GM18508 (cell line): ENCODE results near the gene TBCB.

Experiments
- ATAC-seq: cut with Tn5 transposase; IDR thresholded peaks from one replicate; pipeline ENCODE4 v1.9.1; 2021; ENCODE audit warnings: moderate number of reproducible peaks; ENCODE audit not compliant: insufficient read depth, unreplicated experiment

TBCB gene

DNA sequence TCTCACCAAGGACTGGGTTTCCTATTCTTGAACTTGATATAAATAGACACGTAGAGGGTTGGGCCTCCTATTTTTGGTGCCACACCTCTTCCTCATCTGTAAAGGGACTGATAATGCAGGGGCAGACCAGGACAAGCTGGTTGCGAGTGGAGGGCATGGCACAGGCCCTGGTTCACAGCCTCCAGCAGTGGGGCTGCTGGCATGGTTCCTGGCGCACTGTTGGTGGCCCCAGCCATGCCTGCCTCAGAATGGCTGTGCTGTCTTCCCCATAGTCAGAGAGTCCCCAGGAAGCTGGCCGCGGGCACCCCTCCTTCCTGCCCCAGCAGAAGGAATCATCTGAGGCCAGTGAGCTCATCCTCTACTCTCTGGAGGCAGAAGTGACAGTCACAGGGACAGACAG is 14.8 kb upstream of the TBCB start:
- ATAC-seq = no peak

DNA sequence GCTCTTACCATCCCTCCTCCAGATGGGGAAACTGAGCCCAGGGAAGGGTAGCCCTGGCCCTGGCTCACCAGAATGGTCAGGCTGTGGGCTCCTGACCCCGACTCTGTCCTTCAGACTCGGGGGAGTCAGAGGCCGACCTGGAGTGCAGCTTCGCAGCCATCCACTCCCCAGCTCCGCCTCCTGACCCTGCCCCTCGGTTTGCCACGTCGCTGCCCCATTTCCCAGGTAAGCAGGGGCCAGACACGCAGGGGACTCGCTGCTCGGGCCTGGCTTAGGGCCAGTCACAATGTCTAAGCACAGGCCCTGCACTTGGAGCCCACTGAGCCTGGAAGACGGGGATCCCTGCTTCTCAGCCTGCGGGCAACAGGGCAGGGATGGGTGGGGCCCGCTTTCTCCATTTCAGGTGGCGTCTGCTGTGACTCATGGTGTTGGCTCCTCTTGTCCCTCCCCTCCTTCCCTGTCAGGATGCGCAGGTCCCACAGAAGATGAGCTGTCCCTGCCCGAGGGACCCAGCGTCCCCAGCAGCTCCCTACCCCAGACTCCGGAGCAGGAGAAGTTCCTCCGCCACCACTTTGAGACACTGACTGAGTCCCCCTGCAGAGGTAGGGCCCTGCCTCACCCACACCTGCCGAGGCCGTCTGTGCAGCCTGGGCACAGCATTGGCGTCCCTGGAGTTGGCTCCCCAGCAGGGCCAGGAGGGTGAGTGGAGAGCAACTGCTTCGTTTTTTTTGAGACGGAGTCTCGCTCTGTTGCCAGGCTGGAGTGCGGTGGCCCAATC is 13.5 kb upstream of the TBCB start:
- no peak for ATAC-seq

DNA sequence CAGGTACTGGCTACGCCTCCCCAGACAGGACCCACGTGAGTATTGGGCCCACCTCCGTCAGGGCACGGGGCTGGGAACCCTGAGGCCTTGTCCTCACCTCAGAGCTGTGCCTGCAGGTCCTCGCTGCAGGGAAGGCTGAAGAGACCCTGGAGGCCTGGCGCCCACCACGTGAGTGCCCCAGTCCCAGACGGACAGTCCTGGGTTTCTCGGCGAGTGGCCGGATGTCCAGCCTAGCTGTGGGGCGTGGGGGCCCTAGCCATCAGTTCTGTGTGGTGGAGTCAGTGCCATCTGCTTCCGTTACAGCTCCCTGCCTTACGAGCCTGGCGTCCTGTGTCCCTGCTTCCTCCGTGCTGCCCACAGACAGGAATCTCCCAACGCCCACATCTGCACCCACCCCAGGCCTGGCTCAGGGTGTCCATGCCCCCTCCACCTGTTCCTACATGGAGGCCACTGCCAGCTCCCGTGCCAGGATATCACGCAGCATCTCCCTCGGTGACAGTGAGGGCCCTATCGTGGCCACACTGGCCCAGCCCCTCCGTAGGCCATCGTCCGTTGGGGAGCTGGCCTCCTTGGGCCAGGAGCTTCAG is 12.1 kb upstream of the TBCB start:
- ATAC-seq = no peak

DNA sequence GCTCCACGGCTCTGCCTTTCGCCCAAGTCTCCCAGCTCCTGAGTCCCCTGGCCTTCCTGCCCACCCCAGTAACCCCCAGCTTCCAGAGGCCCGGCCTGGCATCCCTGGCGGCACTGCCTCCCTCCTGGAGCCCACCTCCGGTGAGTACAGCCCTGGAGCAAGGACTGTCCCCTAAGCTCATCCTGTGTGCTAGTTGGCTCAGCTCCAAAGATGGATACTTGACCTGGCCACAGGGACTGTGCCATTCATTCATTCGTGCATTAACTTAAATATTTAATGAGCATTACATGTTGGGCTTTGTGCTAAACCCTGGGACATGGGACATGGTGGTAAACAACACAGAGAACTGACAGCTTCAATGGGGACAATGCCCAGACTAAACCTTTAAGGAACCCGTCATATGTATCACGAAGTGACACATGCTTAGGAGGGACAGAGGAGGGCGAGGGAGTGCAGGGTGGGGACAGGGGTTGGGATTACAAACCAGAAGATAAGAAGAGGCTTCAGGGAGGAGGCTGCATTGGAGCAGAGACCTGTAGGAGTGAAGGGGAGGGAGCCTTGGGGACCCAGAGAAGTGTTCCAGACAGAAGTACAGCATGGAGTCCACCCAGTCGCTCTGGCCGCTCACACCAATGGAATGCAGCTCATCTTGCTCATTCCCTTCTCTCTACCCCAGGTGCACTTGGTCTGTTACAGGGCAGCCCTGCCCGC is 11.3 kb upstream of the TBCB start:
- no peak for ATAC-seq

DNA sequence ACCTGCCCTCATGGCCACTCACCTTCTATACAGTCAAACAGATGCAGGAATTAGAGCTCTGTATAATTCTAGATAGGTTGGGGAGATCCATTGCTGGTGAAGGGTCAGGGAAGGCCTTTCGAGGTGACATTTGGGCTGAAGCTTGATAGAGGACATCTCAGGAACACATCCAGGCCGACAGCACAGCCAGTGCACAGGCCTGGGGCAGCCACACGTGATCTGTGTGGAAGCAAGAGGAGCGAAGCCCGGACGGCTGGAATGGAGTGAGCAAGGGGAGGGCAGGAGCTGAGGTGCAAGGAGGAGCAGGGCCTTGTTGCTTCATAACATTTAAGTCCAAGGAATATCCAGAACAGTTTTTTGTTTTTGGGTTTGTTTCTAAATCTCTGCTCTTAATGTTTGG is 8.8 kb upstream of the TBCB start:
- no peak for ATAC-seq

DNA sequence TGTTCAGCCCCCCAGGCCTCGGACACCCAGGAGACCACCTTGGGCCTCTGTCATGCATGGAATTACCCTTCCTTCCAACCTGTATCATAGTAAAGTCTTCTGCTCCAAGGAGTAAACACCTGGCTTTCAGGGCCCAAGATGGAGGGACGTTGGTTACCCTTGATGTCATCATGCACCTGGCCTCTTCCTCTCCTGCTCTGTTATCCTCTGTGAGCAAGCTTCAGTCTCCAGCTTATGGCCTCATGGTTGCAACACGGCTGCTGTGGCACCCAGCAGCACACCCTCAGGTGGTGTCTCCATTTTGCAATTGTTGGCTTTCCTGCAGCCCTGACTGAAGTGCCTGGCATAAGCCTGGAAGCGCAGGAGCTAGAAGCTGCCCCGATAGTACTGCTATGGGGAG is 8.3 kb upstream of the TBCB start:
- ATAC-seq = no peak

DNA sequence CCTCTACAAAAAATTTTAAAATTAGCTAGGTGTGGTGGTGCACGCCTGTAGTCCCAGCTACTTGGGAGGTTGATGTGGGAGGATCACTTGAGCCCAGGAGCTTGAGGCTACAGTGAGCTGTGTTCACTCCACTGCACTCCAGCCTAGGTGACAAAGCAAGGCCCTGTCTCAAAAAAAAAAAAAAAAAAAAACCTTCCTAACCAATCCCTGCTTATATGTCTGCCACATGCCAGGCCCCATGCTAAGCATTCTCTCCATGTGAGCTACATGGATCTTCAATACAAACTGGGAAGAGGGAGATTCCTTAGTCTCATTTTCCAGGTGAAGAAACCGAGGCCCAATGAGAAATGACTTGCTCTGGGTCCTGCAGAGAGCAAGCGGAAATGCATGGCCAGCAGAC is 6.6 kb upstream of the TBCB start:
- ATAC-seq = no peak

DNA sequence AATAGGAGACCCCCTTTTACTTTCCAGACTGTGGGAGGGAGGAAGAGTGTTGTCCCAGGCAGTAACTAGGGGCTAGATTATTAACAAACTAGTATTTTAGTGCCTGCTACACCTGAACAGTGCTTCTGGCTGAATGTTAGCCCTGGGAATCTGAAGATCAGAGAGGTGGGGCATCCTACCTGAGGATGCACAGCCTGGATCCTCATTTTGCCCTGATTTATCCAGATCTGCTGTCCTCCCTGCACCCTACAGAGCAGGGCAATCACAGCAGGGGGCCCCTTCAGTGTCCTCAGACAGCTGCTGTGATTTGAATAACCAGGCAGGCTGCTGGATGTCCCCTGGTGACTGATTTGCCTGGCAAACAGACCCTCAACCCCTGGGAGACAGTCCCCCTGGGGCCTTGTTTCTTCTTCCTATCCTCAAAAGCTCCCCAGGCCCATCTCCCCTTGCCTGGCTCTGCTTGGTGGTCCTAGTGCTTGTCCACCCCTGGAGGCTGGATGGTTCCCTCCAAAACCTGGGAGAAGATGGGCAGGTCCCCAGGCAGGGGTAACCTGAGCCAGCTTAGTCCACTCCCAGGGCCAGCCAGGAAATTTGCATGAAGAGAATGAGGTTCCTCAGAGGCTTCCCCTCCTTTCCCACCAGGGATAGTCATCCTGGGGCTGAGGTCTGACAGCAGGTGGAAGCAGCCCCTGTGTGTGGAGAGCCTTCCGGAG is 4.6 kb upstream of the TBCB start, which contains the start of gene OVOL3:
OVOL3 (plus strand) TSS at position 657 of the 713 bp plus-strand sequence. CDS start 60 bp downstream, outside the sequence.
- ATAC-seq = no peak

DNA sequence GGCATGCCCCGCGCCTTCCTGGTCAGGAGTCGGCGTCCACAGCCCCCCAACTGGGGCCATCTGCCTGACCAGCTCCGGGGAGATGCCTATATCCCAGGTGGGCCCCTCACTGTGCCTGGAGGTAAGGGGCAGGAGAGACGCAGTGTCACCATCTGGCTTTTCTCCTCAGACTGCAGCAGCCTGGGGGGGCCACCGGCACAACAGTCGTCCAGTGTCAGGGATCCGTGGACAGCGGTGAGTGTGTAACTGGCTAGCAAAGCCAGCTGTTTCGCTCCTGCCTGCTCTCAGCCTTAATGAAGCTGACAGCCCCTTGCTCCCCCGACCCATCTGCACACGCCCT is 4.1 kb upstream of the TBCB start:
- no peak for ATAC-seq

DNA sequence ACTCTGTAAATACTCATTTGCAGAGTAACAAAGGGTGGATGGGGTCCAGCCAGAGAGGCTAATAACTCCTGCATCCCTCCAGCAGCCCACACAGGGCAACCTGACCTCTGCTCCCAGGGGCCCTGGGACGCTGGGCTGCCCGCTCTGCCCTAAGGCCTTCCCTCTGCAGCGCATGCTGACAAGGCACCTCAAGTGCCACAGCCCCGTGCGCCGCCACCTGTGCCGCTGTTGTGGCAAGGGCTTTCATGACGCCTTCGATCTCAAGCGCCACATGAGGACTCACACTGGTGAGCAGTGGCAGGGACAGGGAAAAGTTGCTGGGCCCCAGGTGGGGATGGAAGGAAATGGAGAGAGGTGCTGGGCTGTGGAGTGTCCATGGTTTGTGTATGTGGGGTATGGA is 2.6 kb upstream of the TBCB start:
- no peak for ATAC-seq

DNA sequence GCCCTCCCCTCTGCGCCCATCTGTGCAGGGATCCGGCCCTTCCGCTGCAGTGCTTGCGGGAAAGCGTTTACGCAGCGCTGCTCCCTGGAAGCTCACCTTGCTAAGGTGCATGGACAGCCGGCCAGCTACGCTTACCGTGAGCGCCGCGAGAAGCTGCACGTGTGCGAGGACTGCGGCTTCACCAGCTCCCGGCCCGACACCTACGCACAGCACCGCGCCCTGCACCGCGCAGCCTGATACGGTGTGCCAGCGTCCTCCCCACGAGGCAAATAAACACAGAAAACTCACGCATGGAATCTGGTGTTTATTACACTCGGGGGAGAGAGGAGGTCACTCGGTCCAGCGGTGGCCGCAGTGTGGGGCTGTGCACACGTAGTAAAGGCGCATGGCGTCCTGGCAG is 1.8 kb upstream of the TBCB start:
- ATAC-seq = no peak

DNA sequence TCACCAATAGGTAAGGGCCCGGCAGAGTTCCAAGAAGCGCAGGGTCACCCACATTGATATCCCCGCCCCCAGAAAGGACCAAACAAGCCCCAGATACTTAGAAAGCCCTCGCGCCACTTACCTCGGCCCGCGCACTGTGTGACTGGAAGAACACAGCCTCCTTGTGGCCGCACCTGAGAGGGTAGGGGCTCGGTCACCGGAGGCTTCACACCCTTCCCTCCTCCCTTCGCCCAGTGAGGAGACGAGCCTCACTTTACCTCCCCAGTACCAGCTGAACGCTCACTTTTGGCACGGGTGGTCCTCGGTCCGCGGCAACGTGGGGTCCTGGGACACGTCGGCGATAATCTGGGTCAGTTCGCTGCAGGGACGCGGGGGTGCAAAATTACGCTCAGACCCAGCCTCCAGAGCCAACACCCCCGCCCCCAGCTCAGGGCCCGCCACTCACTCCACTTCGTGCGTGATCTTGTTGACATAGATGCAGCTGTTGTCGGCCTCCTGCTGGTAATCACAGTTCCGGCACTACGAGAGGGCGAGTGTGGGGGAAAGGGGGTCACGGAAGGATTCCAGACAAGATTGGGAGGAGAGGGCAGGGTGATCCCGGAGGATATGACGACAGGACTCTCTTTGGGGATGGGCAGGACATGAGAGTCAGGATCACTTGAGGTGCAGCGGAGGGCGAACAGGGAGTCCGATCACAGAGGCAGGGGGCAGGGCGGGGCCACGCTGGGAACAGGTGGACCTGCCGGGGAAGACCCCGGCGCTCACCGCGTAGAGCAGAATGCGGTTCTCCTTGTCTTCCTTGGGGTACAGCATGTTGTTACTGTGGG is 1.2 kb upstream of the TBCB start:
- ATAC-seq = no peak

DNA sequence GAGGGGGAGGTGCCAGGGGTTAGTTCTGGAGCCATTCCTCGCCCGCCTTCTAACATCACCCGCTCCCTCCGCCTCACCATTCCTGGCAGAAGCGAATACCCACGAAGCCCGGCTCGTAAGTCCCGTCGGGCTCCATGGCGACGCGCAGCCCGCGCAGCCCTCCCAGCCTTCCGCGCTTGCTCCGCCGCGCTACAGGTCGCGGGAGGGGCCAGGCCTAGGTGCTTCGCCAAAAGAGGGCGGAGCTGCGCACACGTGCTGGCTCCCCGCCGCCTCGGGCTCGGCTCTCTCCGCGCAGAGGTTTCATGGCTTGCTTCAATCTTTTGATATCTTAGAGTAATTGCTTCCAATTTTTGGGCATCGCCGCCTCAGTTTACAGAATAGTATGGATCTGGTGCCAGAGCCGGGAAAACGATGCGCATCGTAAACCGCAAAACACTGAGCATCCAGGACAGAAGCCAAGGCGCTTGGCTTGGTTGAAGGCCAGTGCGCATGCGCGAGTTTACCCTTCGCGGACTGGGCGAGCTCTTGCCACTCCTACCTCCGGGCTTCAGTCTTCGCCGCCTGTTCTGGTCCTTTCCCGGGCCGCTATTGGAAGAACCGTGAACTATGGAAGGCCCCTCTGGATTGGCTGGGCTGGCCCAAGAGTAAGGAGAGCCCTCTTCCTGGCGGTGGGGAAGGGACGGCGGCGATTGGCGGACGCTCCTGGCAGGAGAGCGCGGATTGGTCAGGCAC is 381 bp upstream of the TBCB start, which contains the start of gene POLR2I:
POLR2I (minus strand) TSS at position 155 of the 732 bp plus-strand sequence; CDS start at position 136, 19 bp downstream.
- ATAC-seq = peak; percentile 58

DNA sequence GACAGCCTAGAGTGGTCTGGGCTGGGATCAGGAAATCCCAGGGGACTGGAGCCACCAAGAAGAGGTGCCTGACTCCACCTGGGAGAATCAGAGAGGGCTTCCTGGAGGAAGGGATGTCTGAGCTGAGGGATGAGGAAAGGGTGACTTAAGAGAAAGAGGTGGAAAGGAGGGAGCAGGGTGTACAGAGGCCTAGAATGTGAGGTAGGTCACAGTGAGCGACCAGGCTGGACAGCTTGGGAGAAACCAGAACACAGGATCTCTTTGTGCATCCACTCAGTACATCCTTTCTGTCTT is 1.0 kb downstream of the TBCB start:
- ATAC-seq = no peak

DNA sequence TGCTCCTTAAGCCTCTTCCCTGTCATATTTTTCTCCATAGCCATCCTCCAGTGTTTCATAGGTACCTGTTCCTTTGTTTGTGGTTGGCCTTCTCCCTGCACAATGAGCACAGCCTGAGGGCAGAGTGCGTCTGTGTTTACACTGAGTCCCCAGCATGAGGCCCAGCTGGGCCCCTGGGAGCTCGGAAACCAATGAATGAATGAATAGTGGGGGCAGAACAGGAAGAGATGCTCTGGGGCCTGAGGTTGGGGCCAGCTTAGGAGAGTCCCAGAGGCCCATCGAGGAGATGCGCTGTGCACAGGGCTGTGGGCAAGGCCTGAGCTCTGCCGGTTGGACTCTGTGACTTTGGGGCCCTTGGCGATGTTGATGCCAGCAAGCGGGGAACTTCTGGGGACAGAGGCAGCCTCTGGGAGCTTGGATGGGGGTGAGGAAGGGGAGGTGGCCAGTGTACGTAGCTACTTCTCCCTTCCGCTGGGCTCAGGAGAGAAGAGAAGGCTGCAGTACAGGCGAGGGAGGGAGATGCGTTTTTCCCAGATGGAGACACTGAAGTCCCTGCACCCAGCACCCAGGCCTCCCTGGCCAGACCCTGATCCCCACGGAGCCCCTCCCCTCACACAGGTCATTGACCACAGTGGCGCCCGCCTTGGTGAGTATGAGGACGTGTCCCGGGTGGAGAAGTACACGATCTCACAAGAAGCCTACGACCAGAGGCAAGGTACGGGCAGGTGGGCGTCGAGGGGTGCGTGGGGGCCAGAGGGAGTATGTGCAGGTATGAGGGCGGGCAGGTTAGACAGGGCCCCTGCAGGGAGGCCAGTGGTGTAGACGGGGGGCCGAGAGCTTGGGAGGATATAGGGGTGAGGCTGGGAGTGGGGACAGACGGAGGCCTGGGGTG is 5.1 kb downstream of the TBCB start:
- ATAC-seq = no peak

DNA sequence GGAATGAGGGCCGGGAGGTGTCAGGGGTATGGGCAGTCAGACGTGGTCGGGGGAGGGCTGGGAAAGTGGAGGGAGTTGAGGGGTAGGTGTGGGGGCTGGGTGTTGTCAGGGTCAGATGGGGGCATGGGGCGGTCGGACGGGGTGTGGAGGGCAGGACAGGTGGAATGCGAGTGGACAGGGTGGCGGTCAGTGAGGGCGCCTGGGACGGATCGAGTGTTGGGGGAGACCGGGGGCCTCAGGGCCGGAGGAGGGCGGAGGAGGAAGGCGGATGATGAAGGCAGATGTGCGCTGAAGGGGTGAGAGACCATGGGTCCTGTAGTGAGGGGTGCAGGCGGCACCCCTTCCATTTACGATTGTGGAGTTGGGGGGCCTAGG is 5.7 kb downstream of the TBCB start:
- ATAC-seq = no peak

DNA sequence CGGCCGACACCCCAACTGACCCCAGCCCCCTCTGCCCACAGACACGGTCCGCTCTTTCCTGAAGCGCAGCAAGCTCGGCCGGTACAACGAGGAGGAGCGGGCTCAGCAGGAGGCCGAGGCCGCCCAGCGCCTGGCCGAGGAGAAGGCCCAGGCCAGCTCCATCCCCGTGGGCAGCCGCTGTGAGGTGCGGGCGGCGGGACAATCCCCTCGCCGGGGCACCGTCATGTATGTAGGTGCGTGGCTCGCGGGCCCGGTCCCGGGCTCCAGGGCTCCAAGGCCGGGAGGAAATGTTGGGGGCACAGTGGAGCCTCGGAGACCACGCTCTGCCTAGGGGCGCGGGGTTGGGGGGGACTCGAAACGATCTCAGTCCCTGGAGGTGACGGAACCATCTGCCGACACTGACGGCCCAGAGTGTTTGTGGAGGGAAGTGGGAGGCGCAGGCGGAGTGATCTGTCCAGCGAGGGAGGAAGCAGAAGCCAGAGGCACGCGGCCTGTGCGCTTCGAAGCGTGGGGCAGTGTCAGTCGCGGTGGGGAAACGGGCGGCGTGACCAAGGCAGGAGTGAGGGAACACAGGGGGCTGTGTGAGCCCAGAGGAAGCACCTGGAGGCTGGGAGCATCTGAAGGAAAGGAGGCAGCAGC is 6.3 kb downstream of the TBCB start:
- ATAC-seq = no peak

DNA sequence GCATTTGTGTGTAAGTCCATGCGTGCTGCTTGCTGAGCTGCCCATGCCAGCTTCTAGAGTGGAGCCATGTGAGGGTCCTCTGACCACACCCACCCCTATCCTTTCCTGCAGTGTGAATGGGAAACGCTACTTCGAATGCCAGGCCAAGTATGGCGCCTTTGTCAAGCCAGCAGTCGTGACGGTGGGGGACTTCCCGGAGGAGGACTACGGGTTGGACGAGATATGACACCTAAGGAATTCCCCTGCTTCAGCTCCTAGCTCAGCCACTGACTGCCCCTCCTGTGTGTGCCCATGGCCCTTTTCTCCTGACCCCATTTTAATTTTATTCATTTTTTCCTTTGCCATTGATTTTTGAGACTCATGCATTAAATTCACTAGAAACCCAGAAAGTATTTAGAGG is 10.3 kb downstream of the TBCB start:
- ATAC-seq = no peak
